IMR-90 (cell line): ENCODE data around the gene OPCML.

ENCODE experiments used
- ELK1 ChIP-seq: fragments of 150-350 bp; IDR thresholded peaks from 2 replicates; pipeline ENCODE4 v1.6.1; 2016; ENCODE audit warnings: low read depth, mild to moderate bottlenecking, low read length, moderate library complexity, borderline replicate concordance
- POLR2A ChIP-seq: IDR thresholded peaks from 2 replicates; pipeline ENCODE4 v1.6.1; 2012; ENCODE audit warnings: mild to moderate bottlenecking, low read depth, low read length
- RAD21 ChIP-seq: IDR thresholded peaks from 2 replicates; pipeline ENCODE4 v1.6.1; 2012; ENCODE audit warnings: low read length, improper control_type of control experiment
- TF ChIP-seq, protein P1 (sequence below): conservative IDR thresholded peaks from 2 replicates; pipeline ENCODE4 v1.5.1; 2012; ENCODE audit warnings: mild to moderate bottlenecking, low read depth, low read length, improper control_type of control experiment

GRCh38 chr11:132937016-132937415 lies 595.3 kb downstream of the OPCML start:
- TF ChIP-seq, protein P1, sequence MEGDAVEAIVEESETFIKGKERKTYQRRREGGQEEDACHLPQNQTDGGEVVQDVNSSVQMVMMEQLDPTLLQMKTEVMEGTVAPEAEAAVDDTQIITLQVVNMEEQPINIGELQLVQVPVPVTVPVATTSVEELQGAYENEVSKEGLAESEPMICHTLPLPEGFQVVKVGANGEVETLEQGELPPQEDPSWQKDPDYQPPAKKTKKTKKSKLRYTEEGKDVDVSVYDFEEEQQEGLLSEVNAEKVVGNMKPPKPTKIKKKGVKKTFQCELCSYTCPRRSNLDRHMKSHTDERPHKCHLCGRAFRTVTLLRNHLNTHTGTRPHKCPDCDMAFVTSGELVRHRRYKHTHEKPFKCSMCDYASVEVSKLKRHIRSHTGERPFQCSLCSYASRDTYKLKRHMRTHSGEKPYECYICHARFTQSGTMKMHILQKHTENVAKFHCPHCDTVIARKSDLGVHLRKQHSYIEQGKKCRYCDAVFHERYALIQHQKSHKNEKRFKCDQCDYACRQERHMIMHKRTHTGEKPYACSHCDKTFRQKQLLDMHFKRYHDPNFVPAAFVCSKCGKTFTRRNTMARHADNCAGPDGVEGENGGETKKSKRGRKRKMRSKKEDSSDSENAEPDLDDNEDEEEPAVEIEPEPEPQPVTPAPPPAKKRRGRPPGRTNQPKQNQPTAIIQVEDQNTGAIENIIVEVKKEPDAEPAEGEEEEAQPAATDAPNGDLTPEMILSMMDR, result no peak
- TF ChIP-seq POLR2A, result no peak
- TF ChIP-seq RAD21, result no peak
- TF ChIP-seq ELK1, result no peak
